CD4-positive, CD25-positive, alpha-beta regulatory T cell (primary cell): Measurements from ENCODE around the gene CNTNAP2. TPM values are rescaled to one million over a fixed set of nuclear protein-coding genes. Genes with fewer than 3 reads are reported as not detected.

ENCODE experiments used
- ATAC-seq, 2 donors: fragments of 150-1000 bp; cut with Tn5 transposase; one replicate each; pipeline ENCODE4 v1.10.0; 2021; ENCODE audit warnings: low read depth in 2 of 2, moderate number of reproducible peaks in 2 of 2, moderate library complexity in 1 of 2
- DNase-seq, 3 donors: peaks; one replicate each; pipeline versions ENCODE4 v3.0.0 to v3.0.0-alpha.2; 2012 to 2022; ENCODE audit warnings: mixed read lengths in 1 of 3
- H3K27ac ChIP-seq: one replicate; pipeline ENCODE4 v1.7.0; 2013; ENCODE audit warnings: mild to moderate bottlenecking, low read length; ENCODE audit not compliant: insufficient read depth, poor library complexity, severe bottlenecking
- H3K27me3 ChIP-seq: one replicate; pipeline ENCODE4 v1.7.0; 2013; ENCODE audit warnings: low read length; ENCODE audit not compliant: control insufficient read depth, insufficient read depth
- H3K36me3 ChIP-seq: one replicate; pipeline ENCODE4 v1.7.0; 2013; ENCODE audit warnings: mild to moderate bottlenecking, low read length, moderate library complexity; ENCODE audit not compliant: control insufficient read depth, insufficient read depth
- H3K4me1 ChIP-seq: 2 replicates; pipeline ENCODE4 v1.7.0; 2013; ENCODE audit warnings: mild to moderate bottlenecking, low read length; ENCODE audit not compliant: insufficient read depth, control insufficient read depth, poor library complexity, severe bottlenecking
- H3K4me3 ChIP-seq: one replicate; pipeline ENCODE4 v1.7.0; 2013; ENCODE audit warnings: low read depth, mild to moderate bottlenecking, low read length, moderate library complexity
- H3K9me3 ChIP-seq, 2 experiments: 1 replicate in 1 of 2; 2 replicates in 1 of 2; pipeline ENCODE4 v1.7.0; 2013; ENCODE audit warnings: low read length in 2 of 2, mild to moderate bottlenecking in 1 of 2, moderate library complexity in 1 of 2; ENCODE audit not compliant: control insufficient read depth in 2 of 2
- H3K27ac Mint-ChIP-seq, 3 donors: one replicate each; pipeline ENCODE4 v1.8.0; 2020 to 2022; ENCODE audit warnings: mild to moderate bottlenecking in 3 of 3, mixed read lengths in 3 of 3, moderate library complexity in 2 of 3
- H3K27me3 Mint-ChIP-seq: one replicate; pipeline ENCODE4 v1.8.0; 2022; ENCODE audit warnings: mild to moderate bottlenecking, mixed read lengths
- H3K36me3 Mint-ChIP-seq: one replicate; pipeline ENCODE4 v1.8.0; 2020; ENCODE audit warnings: mixed read lengths
- H3K4me1 Mint-ChIP-seq, 4 donors: one replicate each; pipeline ENCODE4 v1.8.0; 2020 to 2022; ENCODE audit warnings: mixed read lengths in 4 of 4, mild to moderate bottlenecking in 1 of 4
- H3K4me3 Mint-ChIP-seq, 4 donors: one replicate each; pipeline ENCODE4 v1.8.0; 2020 to 2022; ENCODE audit warnings: mild to moderate bottlenecking in 4 of 4, mixed read lengths in 4 of 4, moderate library complexity in 3 of 4
- H3K9me3 Mint-ChIP-seq, 7 donors: one replicate each; pipeline ENCODE4 v1.8.0; 2020 to 2022; ENCODE audit warnings: mixed read lengths in 7 of 7, mild to moderate bottlenecking in 3 of 7, moderate library complexity in 2 of 7
- polyA plus RNA-seq, 4 donors: library from polyadenylated mRNA; unstranded; fragments of 300-500 nt; fragmentation: Illumina TruSeq; gene quantifications; one replicate each; pipeline ENCODE4 v1.2.3, GENCODE V29; 2021
- total RNA-seq: library from RNA; stranded (reverse); gene quantifications from one replicate; pipeline ENCODE4 v1.2.3, GENCODE V29; 2022

Gene CNTNAP2
- total and polyA plus RNA-seq, 5 donors from 2014 or later = 0.02 to 0.15 TPM; not detected in 3

DNA sequence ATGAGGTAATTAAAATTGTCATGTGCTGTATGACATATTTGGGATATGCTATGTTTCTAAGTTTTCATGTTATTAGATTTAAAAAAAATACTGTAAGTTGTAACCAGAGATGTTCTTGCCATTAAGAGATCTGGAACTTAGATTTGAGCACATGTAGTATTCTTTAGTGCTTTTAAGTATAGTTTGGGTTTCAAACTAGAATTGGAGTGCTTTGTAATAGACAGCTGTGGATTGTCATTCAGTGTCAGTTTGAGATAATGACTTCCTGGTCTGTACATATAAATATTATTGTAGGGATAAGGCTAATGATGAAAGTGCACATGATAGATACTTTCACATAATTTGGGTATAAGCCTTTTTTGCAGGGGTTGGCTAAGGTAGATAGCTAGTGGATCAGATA is 936.2 kb downstream of the CNTNAP2 start:
- Mint-ChIP-seq H3K4me1 (no peaks in the 10 kb centered on the region), H3K27me3 (no peaks in the 10 kb centered on the region), H3K4me3 (no peak overlapping the region), H3K27ac (no peak overlapping the region), H3K36me3 (no peaks in the 10 kb centered on the region), H3K9me3 (peaks cover 1 to 13% (median 6%) of the 10 kb centered on the region in 7 donors)
- Histone ChIP-seq H3K27ac (no peak overlapping the region), H3K4me1 (no peaks in the 10 kb centered on the region), H3K9me3 (no peaks in the 10 kb centered on the region), H3K27me3 (no peaks in the 10 kb centered on the region), H3K4me3 (no peak overlapping the region), H3K36me3 (no peaks in the 10 kb centered on the region)
- ATAC-seq (no peak), DNase-seq (no peak)

DNA sequence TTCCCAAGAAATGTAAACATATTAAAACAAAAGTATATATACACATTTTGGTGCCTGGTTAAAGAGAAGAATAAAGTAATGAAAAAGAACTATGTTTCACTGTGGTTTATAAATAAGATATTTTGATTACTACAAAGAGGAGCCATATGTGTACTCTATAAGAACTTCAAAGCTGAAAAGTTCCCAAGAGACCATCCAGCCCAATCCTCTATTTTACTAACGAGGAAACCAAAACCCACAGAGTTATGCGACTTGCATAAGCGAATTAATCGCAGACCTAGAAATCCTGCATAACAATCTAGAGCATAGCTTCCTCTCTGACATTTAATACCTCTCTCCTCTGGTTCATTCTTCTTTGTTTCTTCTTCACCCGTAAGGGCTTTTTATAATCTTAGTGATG is 937.1 kb downstream of the CNTNAP2 start:
- Mint-ChIP-seq H3K4me3 (no peak overlapping the region), H3K9me3 (peaks cover 0 to 13% (median 6%) of the 10 kb centered on the region in 7 donors), H3K36me3 (no peaks in the 10 kb centered on the region), H3K27me3 (no peaks in the 10 kb centered on the region), H3K4me1 (no peaks in the 10 kb centered on the region), H3K27ac (no peak overlapping the region)
- no peak for ATAC-seq
- no peaks in the 10 kb centered on the region for H3K4me1 ChIP-seq
- no peak overlapping the region for H3K27ac ChIP-seq
- H3K4me3 ChIP-seq = no peak overlapping the region
- no peaks in the 10 kb centered on the region for H3K9me3 ChIP-seq
- DNase-seq = no peak
- no peaks in the 10 kb centered on the region for H3K36me3 ChIP-seq
- no peaks in the 10 kb centered on the region for H3K27me3 ChIP-seq

DNA sequence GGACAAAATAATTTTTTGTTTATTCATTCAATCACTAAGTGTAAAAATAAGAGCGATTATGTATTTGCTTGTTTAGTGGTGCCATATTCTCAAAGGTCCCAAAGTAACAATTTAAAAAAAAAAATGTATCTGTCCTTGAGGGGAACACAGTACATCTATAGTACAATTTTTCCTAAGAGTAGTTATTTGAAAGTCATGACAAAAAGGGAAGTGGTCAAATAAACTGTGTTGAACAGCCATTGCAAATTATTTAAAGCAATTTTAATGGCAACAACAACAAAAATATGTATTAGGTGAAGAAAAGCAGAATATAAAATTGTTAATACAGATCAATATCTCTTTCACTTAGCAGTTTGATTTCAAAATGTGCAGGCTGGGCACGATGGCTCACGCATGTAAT is 943.5 kb downstream of the CNTNAP2 start:
- H3K27ac Mint-ChIP-seq = no peak overlapping the region
- H3K36me3 Mint-ChIP-seq = no peaks in the 10 kb centered on the region
- no peak overlapping the region for H3K4me3 ChIP-seq
- no peaks in the 10 kb centered on the region for H3K4me1 ChIP-seq
- H3K4me3 Mint-ChIP-seq = no peak overlapping the region
- peaks cover 0 to 10% (median 3%) of the 10 kb centered on the region in 7 donors for H3K9me3 Mint-ChIP-seq
- H3K9me3 ChIP-seq = no peaks in the 10 kb centered on the region
- H3K36me3 ChIP-seq = no peaks in the 10 kb centered on the region
- H3K4me1 Mint-ChIP-seq = no peaks in the 10 kb centered on the region
- no peak for ATAC-seq
- DNase-seq = no peak
- H3K27me3 Mint-ChIP-seq = no peaks in the 10 kb centered on the region
- H3K27ac ChIP-seq = no peak overlapping the region
- no peaks in the 10 kb centered on the region for H3K27me3 ChIP-seq

DNA sequence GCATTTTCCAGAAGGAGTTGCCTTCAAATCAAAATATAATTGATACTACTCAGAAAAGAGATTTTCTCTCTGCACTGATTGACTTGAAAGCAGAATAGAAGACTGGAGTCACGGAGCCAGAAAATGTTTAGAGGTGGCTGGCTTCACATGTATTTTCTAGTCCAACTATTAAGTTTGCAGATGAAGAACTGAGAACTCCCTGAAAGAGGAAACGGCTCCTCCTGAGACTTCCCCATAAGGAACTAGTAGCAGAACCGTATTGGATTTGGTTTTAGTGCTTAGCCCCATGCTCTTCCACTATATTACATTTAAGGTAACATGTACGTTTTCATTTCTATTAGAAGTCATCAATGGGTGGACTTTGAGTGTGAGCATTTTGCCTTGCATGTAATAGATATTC is 946.3 kb downstream of the CNTNAP2 start:
- H3K36me3 Mint-ChIP-seq = no peaks in the 10 kb centered on the region
- no peaks in the 10 kb centered on the region for H3K36me3 ChIP-seq
- no peaks in the 10 kb centered on the region for H3K4me1 ChIP-seq
- no peak overlapping the region for H3K27ac Mint-ChIP-seq
- H3K4me3 Mint-ChIP-seq = no peak overlapping the region
- peaks cover 0 to 14% (median 4%) of the 10 kb centered on the region in 7 donors for H3K9me3 Mint-ChIP-seq
- no peaks in the 10 kb centered on the region for H3K27me3 Mint-ChIP-seq
- DNase-seq (no peak), ATAC-seq (no peak)
- H3K4me1 Mint-ChIP-seq = no peaks in the 10 kb centered on the region
- H3K9me3 ChIP-seq = no peaks in the 10 kb centered on the region
- H3K27ac ChIP-seq = no peak overlapping the region
- H3K27me3 ChIP-seq = no peaks in the 10 kb centered on the region
- H3K4me3 ChIP-seq = no peak overlapping the region

DNA sequence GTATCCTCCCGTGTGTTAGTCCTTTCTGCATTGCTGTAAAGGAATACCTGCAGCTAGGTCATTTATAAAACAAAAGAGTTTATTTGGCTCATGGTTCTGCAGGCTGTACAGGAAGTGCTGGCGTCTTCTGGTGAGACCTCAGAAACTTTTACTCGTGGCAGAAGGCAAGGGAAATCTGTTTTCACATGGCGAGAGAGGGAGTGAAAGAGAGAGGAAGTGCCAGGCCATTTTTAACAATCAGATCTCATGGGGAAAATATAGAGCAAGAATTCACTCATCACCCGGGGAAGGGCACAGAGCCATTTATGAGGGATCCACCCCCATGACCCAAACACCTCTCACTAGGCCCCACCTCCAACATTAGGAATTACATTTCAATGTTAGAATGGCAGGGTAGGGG is 952.2 kb downstream of the CNTNAP2 start:
- H3K9me3 ChIP-seq = peaks cover 2 to 7% of the 10 kb centered on the region in 2 experiments
- H3K4me3 ChIP-seq = no peak overlapping the region
- Mint-ChIP-seq H3K27ac (no peak overlapping the region), H3K9me3 (peaks cover 10 to 21% (median 14%) of the 10 kb centered on the region in 7 donors), H3K27me3 (no peaks in the 10 kb centered on the region), H3K36me3 (no peaks in the 10 kb centered on the region), H3K4me3 (no peak overlapping the region), H3K4me1 (no peaks in the 10 kb centered on the region)
- ATAC-seq (no peak), DNase-seq (no peak)
- H3K36me3 ChIP-seq = no peaks in the 10 kb centered on the region
- H3K27ac ChIP-seq = no peak overlapping the region
- no peaks in the 10 kb centered on the region for H3K27me3 ChIP-seq
- H3K4me1 ChIP-seq = no peaks in the 10 kb centered on the region

DNA sequence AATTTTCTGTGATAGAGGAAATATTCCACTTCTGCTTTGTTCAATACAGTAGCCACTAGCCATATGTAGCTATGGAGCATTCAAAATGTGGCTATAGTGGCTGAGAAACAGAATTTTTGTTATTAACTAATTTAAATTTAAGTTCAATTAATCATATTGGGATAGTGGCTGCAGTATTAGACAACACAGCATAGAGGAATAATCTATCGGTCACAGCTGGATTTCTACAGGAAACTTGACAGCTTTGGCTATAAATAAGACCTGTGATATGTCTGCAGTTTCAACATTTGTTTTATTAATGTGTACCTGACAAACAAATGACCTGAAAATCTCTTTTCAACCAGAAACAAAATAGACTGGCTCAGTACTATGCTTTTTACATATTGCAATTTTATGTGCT is 953.2 kb downstream of the CNTNAP2 start:
- Mint-ChIP-seq H3K36me3 (no peaks in the 10 kb centered on the region), H3K27ac (no peak overlapping the region), H3K4me1 (no peaks in the 10 kb centered on the region), H3K4me3 (no peak overlapping the region), H3K9me3 (peaks cover 9 to 25% (median 15%) of the 10 kb centered on the region in 7 donors), H3K27me3 (no peaks in the 10 kb centered on the region)
- DNase-seq (no peak), ATAC-seq (no peak)
- Histone ChIP-seq H3K27me3 (no peaks in the 10 kb centered on the region), H3K9me3 (peaks cover 2 to 7% of the 10 kb centered on the region in 2 experiments), H3K27ac (no peak overlapping the region), H3K4me3 (no peak overlapping the region), H3K36me3 (no peaks in the 10 kb centered on the region), H3K4me1 (no peaks in the 10 kb centered on the region)

DNA sequence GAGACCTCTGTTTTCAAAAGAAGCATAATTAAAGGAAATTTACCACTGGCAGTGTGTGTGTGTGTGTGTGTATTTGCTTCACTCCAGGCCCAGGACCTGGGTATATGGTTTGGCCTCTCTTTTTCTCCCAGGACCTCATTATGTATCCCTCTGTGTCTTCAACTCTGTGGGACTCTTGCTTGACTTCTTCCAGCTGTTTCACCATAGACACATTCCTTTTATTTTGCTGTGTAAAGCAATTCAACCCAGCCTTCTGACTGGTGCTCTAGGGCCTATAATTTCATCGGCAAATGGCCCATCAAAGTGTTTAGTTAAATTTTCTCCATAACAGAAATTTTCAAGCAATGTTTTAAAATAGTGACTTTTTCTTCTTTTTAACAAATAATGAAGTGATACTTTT is 954.3 kb downstream of the CNTNAP2 start:
- ATAC-seq (no peak), DNase-seq (no peak)
- H3K36me3 Mint-ChIP-seq = no peaks in the 10 kb centered on the region
- H3K27ac Mint-ChIP-seq = no peak overlapping the region
- peaks cover 9 to 25% (median 15%) of the 10 kb centered on the region in 7 donors for H3K9me3 Mint-ChIP-seq
- H3K4me1 Mint-ChIP-seq = no peaks in the 10 kb centered on the region
- no peaks in the 10 kb centered on the region for H3K4me1 ChIP-seq
- H3K4me3 Mint-ChIP-seq = no peak overlapping the region
- H3K9me3 ChIP-seq = peaks cover 2 to 7% of the 10 kb centered on the region in 2 experiments
- no peaks in the 10 kb centered on the region for H3K27me3 Mint-ChIP-seq
- H3K36me3 ChIP-seq = no peaks in the 10 kb centered on the region
- no peak overlapping the region for H3K4me3 ChIP-seq
- no peak overlapping the region for H3K27ac ChIP-seq
- H3K27me3 ChIP-seq = no peaks in the 10 kb centered on the region

DNA sequence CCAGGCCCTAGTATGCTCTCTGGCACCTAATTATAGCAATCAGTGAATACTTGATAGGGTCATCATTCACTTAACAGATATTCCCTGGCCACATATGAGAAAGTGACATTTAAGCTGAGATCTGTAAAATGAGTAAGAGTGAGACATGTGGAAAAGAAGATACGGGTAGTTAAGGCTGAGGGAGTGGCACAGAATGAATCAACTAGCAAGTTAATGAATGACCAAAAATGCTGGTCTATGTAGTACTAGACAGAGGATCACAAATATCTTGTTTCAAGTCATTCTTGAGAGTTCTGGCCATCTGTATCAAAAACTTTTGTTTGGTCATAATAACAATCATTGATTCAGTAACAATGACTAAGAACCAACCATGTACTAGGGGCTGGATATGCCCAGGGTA is 954.9 kb downstream of the CNTNAP2 start:
- Histone ChIP-seq H3K4me1 (no peaks in the 10 kb centered on the region), H3K27me3 (no peaks in the 10 kb centered on the region), H3K9me3 (peaks cover 2 to 7% of the 10 kb centered on the region in 2 experiments), H3K27ac (no peak overlapping the region), H3K36me3 (no peaks in the 10 kb centered on the region), H3K4me3 (no peak overlapping the region)
- Mint-ChIP-seq H3K27me3 (no peaks in the 10 kb centered on the region), H3K4me1 (no peaks in the 10 kb centered on the region), H3K4me3 (no peak overlapping the region), H3K9me3 (peaks cover 9 to 25% (median 15%) of the 10 kb centered on the region in 7 donors), H3K27ac (no peak overlapping the region), H3K36me3 (no peaks in the 10 kb centered on the region)
- no peak for DNase-seq
- no peak for ATAC-seq
